ENCODE measurements around the gene ZNF292.

DNA sequence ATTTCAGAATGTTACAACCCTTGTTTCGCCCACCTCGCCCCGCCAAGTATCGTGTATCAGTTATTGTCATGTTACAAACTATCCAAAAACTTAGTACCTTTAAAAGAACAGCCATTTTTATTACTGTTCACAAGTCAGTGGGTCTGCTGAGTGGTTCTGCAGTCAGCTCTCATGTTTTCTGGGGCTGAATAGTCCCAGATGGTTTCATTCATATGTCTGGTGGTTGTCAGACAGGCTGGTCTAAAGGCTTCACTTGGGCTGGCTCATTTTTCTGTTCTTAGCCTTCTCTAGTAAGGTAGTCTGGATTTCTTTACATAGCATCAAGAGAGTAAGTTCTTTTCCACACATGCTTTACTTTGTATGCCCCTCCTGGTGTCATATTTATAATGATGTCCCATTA, 8.6 kb downstream of the ZNF292 start:
- TF ChIP-seq NFRKB (IDR thresholded peaks at IDR 0.05), result no peak
- TF ChIP-seq ZNF384 (IDR thresholded peaks at IDR 0.05), result no peak
- TF ChIP-seq BHLHE40 (IDR thresholded peaks at IDR 0.05; ENCODE audit: borderline replicate concordance), result no peak
- TF ChIP-seq, protein P1, sequence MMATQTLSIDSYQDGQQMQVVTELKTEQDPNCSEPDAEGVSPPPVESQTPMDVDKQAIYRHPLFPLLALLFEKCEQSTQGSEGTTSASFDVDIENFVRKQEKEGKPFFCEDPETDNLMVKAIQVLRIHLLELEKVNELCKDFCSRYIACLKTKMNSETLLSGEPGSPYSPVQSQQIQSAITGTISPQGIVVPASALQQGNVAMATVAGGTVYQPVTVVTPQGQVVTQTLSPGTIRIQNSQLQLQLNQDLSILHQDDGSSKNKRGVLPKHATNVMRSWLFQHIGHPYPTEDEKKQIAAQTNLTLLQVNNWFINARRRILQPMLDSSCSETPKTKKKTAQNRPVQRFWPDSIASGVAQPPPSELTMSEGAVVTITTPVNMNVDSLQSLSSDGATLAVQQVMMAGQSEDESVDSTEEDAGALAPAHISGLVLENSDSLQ (IDR thresholded peaks at IDR 0.05), result no peak
- TF ChIP-seq TARDBP (IDR thresholded peaks at IDR 0.05), result no peak
- no peak for TF ChIP-seq L3MBTL2 (conservative IDR thresholded peaks at IDR 0.05)
- TF ChIP-seq CTBP1 (IDR thresholded peaks at IDR 0.05; ENCODE audit: borderline replicate concordance), result no peak
- TF ChIP-seq FOXM1 (IDR thresholded peaks at IDR 0.05; ENCODE audit: borderline replicate concordance), result no peak
- TF ChIP-seq SUZ12 (IDR thresholded peaks at IDR 0.05), result no peak
- no peak for TF ChIP-seq HDGF (IDR thresholded peaks at IDR 0.05; ENCODE audit: borderline replicate concordance)
- TF ChIP-seq SP1 (IDR thresholded peaks at IDR 0.05), result no peak
- no peak for TF ChIP-seq ARNT (IDR thresholded peaks at IDR 0.05)
- no peak for TF ChIP-seq FOXA1 (IDR thresholded peaks at IDR 0.05)
- no peak for TF ChIP-seq FOXK2 (IDR thresholded peaks at IDR 0.05)

Measured in HEK293T (cell line).